Measurements from ENCODE around the gene TBC1D32. TPM values are rescaled to one million over a fixed set of nuclear protein-coding genes. Genes with fewer than 3 reads are reported as not detected.

The TBC1D32 gene
- total RNA-seq, 1 donor from 2014 or later: 0.75 TPM

DNA sequence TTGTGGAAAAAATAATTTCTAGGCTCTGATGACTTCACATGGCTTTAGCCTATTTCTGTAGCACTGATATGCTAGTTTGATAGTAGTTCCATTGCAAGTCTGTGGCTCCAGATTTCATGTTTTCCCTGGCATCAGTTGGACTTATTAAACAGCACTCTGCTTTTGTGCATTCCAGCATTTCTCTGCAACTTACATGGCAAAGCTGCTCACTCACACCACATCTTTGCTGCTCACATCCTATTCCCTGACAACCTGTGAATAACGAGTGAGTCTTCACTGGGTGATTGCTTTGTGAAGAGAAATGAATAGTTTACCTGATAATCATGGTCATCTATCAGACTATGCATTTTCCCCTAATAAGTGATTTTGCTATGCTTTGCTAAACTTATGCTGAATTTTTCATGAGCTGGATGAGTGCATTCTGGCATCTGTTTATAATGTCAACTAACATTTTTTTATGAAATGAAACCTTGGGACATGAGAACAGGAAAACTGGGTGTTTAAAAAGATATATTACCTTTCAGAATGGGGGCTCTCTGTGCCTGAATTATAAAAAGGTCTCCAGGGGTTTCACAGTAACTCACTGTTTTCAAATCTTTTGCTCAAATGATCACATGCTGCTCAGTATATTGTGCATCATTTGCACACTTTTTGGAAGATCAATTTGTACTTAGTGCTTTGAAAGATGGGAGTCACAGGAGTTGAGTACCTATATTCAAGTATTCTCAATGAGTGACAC lies 301.8 kb downstream of the TBC1D32 start:
- no peak for DNase-seq (ENCODE audit: low spot score)
- no peak for ATAC-seq

Other genes starting within 250 kb of the TBC1D32 start
- gene GJA1, start 101.2 kb upstream of the TBC1D32 start, total RNA-seq: 2.1 TPM